HG03103 (cell line): ENCODE results near the gene SHOX.
"Not testable (repeated sequence)": the region's sequence is repeated elsewhere in the genome, so short reads cannot be mapped to it uniquely, and the experiment has no call there.

Experiments
- ATAC-seq: cut with Tn5 transposase; IDR thresholded peaks from one replicate; pipeline ENCODE4 v1.9.1; 2021; ENCODE audit warnings: low read depth; ENCODE audit not compliant: unreplicated experiment

The SHOX gene

GRCh38 chrX:636981-637659 is 6.5 kb downstream of the SHOX start:
- ATAC-seq: no peak

GRCh38 chrX:637660-638481 is 7.3 kb downstream of the SHOX start:
- no peak for ATAC-seq

GRCh38 chrX:638482-639131 is 8.0 kb downstream of the SHOX start:
- no peak for ATAC-seq

- ATAC-seq: no peak
Measured at GRCh38 chrX:639151-639550, 8.6 kb downstream of the SHOX start.

GRCh38 chrX:640641-641040 is 10.1 kb downstream of the SHOX start:
- ATAC-seq: no peak

- no peak for ATAC-seq
Measured at GRCh38 chrX:641671-642435, 11.3 kb downstream of the SHOX start.

- no peak for ATAC-seq
Measured at GRCh38 chrX:642436-643240, 12.0 kb downstream of the SHOX start.

GRCh38 chrX:643241-643595 is 12.6 kb downstream of the SHOX start:
- ATAC-seq: no peak

GRCh38 chrX:643911-644303 is 13.3 kb downstream of the SHOX start:
- ATAC-seq: no peak

GRCh38 chrX:644304-645281 is 14.0 kb downstream of the SHOX start:
- no peak for ATAC-seq

- ATAC-seq: no peak
Measured at GRCh38 chrX:646228-646495, 15.6 kb downstream of the SHOX start.

GRCh38 chrX:646796-647195 is 16.2 kb downstream of the SHOX start:
- no peak for ATAC-seq

- ATAC-seq: no peak
Measured at GRCh38 chrX:649166-649565, 18.6 kb downstream of the SHOX start.

GRCh38 chrX:650324-650723 is 19.7 kb downstream of the SHOX start:
- no peak for ATAC-seq

- ATAC-seq: no peak
Measured at GRCh38 chrX:650811-651210, 20.2 kb downstream of the SHOX start.

GRCh38 chrX:651922-652321 is 21.3 kb downstream of the SHOX start:
- not testable (repeated sequence) for ATAC-seq

GRCh38 chrX:652341-652741 is 21.8 kb downstream of the SHOX start:
- no peak for ATAC-seq

- no peak for ATAC-seq
Measured at GRCh38 chrX:653306-653705, 22.7 kb downstream of the SHOX start.

GRCh38 chrX:661154-661553 is 30.6 kb downstream of the SHOX start:
- no peak for ATAC-seq
